Measurements from ENCODE around the gene OR51M1. TPM values are rescaled to one million over a fixed set of nuclear protein-coding genes. Genes with fewer than 3 reads are reported as not detected.
"Not testable (repeated sequence)": the region's sequence is repeated elsewhere in the genome, so short reads cannot be mapped to it uniquely, and the experiment has no call there.

The OR51M1 gene
- total and polyA plus RNA-seq, 4 donors, result not detected

DNA sequence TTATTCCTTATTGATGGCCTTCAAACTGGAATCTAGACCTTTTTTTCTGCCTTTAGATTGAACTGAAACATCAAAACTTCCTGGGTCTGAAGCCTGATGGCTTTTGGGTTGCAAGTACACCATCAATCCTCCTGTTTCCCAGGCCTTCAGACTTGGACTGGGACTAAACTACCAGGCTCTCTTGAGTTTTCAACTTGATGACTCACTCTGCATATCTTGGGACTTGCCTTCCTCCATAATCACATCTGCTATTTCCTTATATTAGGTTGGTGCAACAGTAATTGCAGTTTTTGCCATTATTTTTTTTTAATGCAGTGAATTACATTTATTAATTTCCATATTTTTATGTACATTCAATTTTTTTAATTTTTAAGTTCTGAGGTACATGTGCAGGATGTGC is 47.3 kb upstream of the OR51M1 start:
- Histone ChIP-seq H3K9me3 (ENCODE audit: control insufficient read depth in 4 of 4, low read length in 3 of 4) (no peaks in the 10 kb centered on the region), H3K9ac (ENCODE audit: low read depth in 1 of 2, low read length in 2 of 2) (no peak overlapping the region), H3K36me3 (ENCODE audit: control insufficient read depth in 4 of 4, insufficient read depth in 3 of 4, low read depth in 1 of 4, low read length in 3 of 4) (no peaks in the 10 kb centered on the region), H3K27me3 (ENCODE audit: control insufficient read depth in 4 of 4, insufficient read depth in 4 of 4, low read length in 3 of 4) (no peaks in the 10 kb centered on the region), H3K27ac (ENCODE audit: low read depth in 1 of 2, low read length in 2 of 2) (no peak overlapping the region), H3K4me3 (ENCODE audit: low read depth in 1 of 3, low read length in 3 of 3) (no peak overlapping the region), H3K4me1 (ENCODE audit: control insufficient read depth in 4 of 4, insufficient read depth in 4 of 4, low read length in 3 of 4) (no peaks in the 10 kb centered on the region)
- DNase-seq (ENCODE audit: low spot score), result no peak
- TF ChIP-seq, protein P1, sequence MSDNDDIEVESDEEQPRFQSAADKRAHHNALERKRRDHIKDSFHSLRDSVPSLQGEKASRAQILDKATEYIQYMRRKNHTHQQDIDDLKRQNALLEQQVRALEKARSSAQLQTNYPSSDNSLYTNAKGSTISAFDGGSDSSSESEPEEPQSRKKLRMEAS (IDR thresholded peaks at IDR 0.05), result no peak
- TF ChIP-seq TAF1 (conservative IDR thresholded peaks at IDR 0.05) (no peak), FOXA2 (IDR thresholded peaks at IDR 0.05) (no peak), RAD21 (IDR thresholded peaks at IDR 0.05) (no peak), RXRA (IDR thresholded peaks at IDR 0.05) (no peak), HNF4G (IDR thresholded peaks at IDR 0.05) (no peak), CTCF (IDR thresholded peaks at IDR 0.05; ENCODE audit: low read depth, low read length, missing input control) (no peak), HNF4A (conservative IDR thresholded peaks at IDR 0.05) (no peak), SP1 (IDR thresholded peaks at IDR 0.05) (no peak), NR2F2 (IDR thresholded peaks at IDR 0.05) (no peak), ATF3 (IDR thresholded peaks at IDR 0.05) (no peak), JUND (IDR thresholded peaks at IDR 0.05) (no peak)
- TF ChIP-seq, protein P2, sequence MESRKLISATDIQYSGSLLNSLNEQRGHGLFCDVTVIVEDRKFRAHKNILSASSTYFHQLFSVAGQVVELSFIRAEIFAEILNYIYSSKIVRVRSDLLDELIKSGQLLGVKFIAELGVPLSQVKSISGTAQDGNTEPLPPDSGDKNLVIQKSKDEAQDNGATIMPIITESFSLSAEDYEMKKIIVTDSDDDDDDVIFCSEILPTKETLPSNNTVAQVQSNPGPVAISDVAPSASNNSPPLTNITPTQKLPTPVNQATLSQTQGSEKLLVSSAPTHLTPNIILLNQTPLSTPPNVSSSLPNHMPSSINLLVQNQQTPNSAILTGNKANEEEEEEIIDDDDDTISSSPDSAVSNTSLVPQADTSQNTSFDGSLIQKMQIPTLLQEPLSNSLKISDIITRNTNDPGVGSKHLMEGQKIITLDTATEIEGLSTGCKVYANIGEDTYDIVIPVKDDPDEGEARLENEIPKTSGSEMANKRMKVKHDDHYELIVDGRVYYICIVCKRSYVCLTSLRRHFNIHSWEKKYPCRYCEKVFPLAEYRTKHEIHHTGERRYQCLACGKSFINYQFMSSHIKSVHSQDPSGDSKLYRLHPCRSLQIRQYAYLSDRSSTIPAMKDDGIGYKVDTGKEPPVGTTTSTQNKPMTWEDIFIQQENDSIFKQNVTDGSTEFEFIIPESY (IDR thresholded peaks at IDR 0.05), result no peak

DNA sequence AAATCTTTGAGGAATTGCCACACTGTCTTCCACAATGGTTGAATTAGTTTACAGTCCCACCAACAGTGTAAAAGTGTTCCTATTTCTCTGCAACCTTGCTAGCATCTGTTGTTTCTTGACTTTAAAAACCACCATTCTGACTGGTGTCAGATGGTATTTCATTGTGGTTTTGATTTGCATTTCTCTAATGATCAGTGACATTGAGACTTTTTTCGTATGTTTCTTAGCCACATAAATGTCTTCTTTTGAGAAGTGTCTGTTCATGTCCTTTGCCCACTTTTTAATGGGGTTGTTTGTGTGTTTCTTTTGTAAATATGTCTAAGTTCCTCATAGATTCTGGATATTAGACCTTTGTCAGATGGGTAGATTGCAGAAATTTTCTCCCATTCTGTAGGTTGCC is 46.4 kb upstream of the OR51M1 start:
- not testable (repeated sequence) for H3K4me1 ChIP-seq (ENCODE audit: control insufficient read depth in 4 of 4, insufficient read depth in 4 of 4, low read length in 3 of 4); H3K27ac ChIP-seq (ENCODE audit: low read depth in 1 of 2, low read length in 2 of 2); H3K27me3 ChIP-seq (ENCODE audit: control insufficient read depth in 4 of 4, insufficient read depth in 4 of 4, low read length in 3 of 4); H3K4me3 ChIP-seq (ENCODE audit: low read depth in 1 of 3, low read length in 3 of 3); H3K9me3 ChIP-seq (ENCODE audit: control insufficient read depth in 4 of 4, low read length in 3 of 4); H3K9ac ChIP-seq (ENCODE audit: low read depth in 1 of 2, low read length in 2 of 2); DNase-seq (ENCODE audit: low spot score); H3K36me3 ChIP-seq (ENCODE audit: control insufficient read depth in 4 of 4, insufficient read depth in 3 of 4, low read depth in 1 of 4, low read length in 3 of 4)
- 67% methylated on average over 1 of the region's 1 CpG for WGBS

GRCh38 chr11:5339771-5340322 is 43.8 kb upstream of the OR51M1 start:
- DNase-seq (ENCODE audit: low spot score), result no peak
- no peaks in the 10 kb centered on the region for H3K27me3 ChIP-seq (ENCODE audit: control insufficient read depth in 4 of 4, insufficient read depth in 4 of 4, low read length in 3 of 4)
- no peaks in the 10 kb centered on the region for H3K4me1 ChIP-seq (ENCODE audit: control insufficient read depth in 4 of 4, insufficient read depth in 4 of 4, low read length in 3 of 4)
- H3K27ac ChIP-seq (ENCODE audit: low read depth in 1 of 2, low read length in 2 of 2), result no peak overlapping the region
- H3K36me3 ChIP-seq (ENCODE audit: control insufficient read depth in 4 of 4, insufficient read depth in 3 of 4, low read depth in 1 of 4, low read length in 3 of 4), result no peaks in the 10 kb centered on the region
- TF ChIP-seq FOXA2 (IDR thresholded peaks at IDR 0.05) (no peak), JUND (IDR thresholded peaks at IDR 0.05) (no peak), RAD21 (IDR thresholded peaks at IDR 0.05) (no peak), FOXA1 (IDR thresholded peaks at IDR 0.05) (no peak), SP1 (IDR thresholded peaks at IDR 0.05) (no peak), RXRA (IDR thresholded peaks at IDR 0.05) (no peak), YY1 (IDR thresholded peaks at IDR 0.05) (no peak), NR2F2 (IDR thresholded peaks at IDR 0.05) (no peak), ATF3 (IDR thresholded peaks at IDR 0.05) (no peak), CTCF (IDR thresholded peaks at IDR 0.05; ENCODE audit: low read depth, low read length, missing input control) (no peak), HNF4A (conservative IDR thresholded peaks at IDR 0.05) (no peak), EGR1 (IDR thresholded peaks at IDR 0.05; ENCODE audit: low read depth in 2 of 2) (no peak), HNF4G (IDR thresholded peaks at IDR 0.05) (no peak)
- TF ChIP-seq, protein P1 (IDR thresholded peaks at IDR 0.05), result no peak
- TF ChIP-seq, protein P3, sequence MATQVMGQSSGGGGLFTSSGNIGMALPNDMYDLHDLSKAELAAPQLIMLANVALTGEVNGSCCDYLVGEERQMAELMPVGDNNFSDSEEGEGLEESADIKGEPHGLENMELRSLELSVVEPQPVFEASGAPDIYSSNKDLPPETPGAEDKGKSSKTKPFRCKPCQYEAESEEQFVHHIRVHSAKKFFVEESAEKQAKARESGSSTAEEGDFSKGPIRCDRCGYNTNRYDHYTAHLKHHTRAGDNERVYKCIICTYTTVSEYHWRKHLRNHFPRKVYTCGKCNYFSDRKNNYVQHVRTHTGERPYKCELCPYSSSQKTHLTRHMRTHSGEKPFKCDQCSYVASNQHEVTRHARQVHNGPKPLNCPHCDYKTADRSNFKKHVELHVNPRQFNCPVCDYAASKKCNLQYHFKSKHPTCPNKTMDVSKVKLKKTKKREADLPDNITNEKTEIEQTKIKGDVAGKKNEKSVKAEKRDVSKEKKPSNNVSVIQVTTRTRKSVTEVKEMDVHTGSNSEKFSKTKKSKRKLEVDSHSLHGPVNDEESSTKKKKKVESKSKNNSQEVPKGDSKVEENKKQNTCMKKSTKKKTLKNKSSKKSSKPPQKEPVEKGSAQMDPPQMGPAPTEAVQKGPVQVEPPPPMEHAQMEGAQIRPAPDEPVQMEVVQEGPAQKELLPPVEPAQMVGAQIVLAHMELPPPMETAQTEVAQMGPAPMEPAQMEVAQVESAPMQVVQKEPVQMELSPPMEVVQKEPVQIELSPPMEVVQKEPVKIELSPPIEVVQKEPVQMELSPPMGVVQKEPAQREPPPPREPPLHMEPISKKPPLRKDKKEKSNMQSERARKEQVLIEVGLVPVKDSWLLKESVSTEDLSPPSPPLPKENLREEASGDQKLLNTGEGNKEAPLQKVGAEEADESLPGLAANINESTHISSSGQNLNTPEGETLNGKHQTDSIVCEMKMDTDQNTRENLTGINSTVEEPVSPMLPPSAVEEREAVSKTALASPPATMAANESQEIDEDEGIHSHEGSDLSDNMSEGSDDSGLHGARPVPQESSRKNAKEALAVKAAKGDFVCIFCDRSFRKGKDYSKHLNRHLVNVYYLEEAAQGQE (IDR thresholded peaks at IDR 0.05), result no peak
- no peaks in the 10 kb centered on the region for H3K9me3 ChIP-seq (ENCODE audit: control insufficient read depth in 4 of 4, low read length in 3 of 4)
- H3K4me3 ChIP-seq (ENCODE audit: low read depth in 1 of 3, low read length in 3 of 3), result no peak overlapping the region
- WGBS, result 88% methylated on average over 1 of the region's 1 CpG
- H3K9ac ChIP-seq (ENCODE audit: low read depth in 1 of 2, low read length in 2 of 2), result no peak overlapping the region

Measured in liver (tissue), 9 donors.